HG03135 (cell line): ENCODE data around the gene KRT26.
A peak's percentile ranks its signal among the peaks of the same experiment; 100 is the strongest.
"Not testable (repeated sequence)": the region's sequence is repeated elsewhere in the genome, so short reads cannot be mapped to it uniquely, and the experiment has no call there.

Source experiments
- ATAC-seq: cut with Tn5 transposase; IDR thresholded peaks from one replicate; pipeline ENCODE4 v1.9.1; 2021; ENCODE audit warnings: mild to moderate bottlenecking, moderate library complexity; ENCODE audit not compliant: unreplicated experiment

KRT26 gene

GRCh38 chr17:40772101-40772500 is at the start of gene KRT26:
Gene KRT26, minus strand, starts transcription at chr17:40772201. Its CDS starts 88 bp downstream, at chr17:40772113.
- no peak for ATAC-seq

GRCh38 chr17:40821536-40821935 is 49.5 kb upstream of the KRT26 start:
- no peak for ATAC-seq

- no peak for ATAC-seq
These were observed 48.3 kb upstream of the KRT26 start for GRCh38 chr17:40820228-40820838.

- ATAC-seq: no peak
These were observed 47.6 kb upstream of the KRT26 start for GRCh38 chr17:40819528-40820125.

- ATAC-seq: peak; percentile 80
These were observed 46.9 kb upstream of the KRT26 start for GRCh38 chr17:40818733-40819527.

- no peak for ATAC-seq
These were observed 46.3 kb upstream of the KRT26 start for GRCh38 chr17:40818343-40818732.

GRCh38 chr17:40817103-40817682 is 45.2 kb upstream of the KRT26 start:
- ATAC-seq: no peak

- no peak for ATAC-seq
These were observed 44.6 kb upstream of the KRT26 start for GRCh38 chr17:40816569-40816968.

- ATAC-seq: no peak
These were observed 43.4 kb upstream of the KRT26 start for GRCh38 chr17:40815381-40815780.

GRCh38 chr17:40814657-40815056 is 42.7 kb upstream of the KRT26 start:
- ATAC-seq: not testable (repeated sequence)

GRCh38 chr17:40813804-40814203 is 41.8 kb upstream of the KRT26 start:
- no peak for ATAC-seq

- ATAC-seq: no peak
These were observed 40.6 kb upstream of the KRT26 start for GRCh38 chr17:40812639-40813038.

GRCh38 chr17:40810494-40810893 is 38.5 kb upstream of the KRT26 start:
- no peak for ATAC-seq

GRCh38 chr17:40809721-40810421 is 37.9 kb upstream of the KRT26 start:
- ATAC-seq: no peak

GRCh38 chr17:40806131-40806530 is 34.1 kb upstream of the KRT26 start:
- ATAC-seq: no peak

- ATAC-seq: no peak
These were observed 31.6 kb upstream of the KRT26 start for GRCh38 chr17:40803617-40804082.

- ATAC-seq: no peak
These were observed 29.2 kb upstream of the KRT26 start for GRCh38 chr17:40801157-40801556.

- ATAC-seq: no peak
These were observed 28.4 kb upstream of the KRT26 start for GRCh38 chr17:40800381-40800780.

GRCh38 chr17:40799859-40800258 is 27.9 kb upstream of the KRT26 start, which contains the start of gene KRT28:
Gene KRT28, minus strand, starts transcription at chr17:40799959. Its CDS starts 66 bp downstream, at chr17:40799893.
- ATAC-seq: no peak

GRCh38 chr17:40796846-40797245 is 24.8 kb upstream of the KRT26 start:
- no peak for ATAC-seq
